GM12878 (cell line): Measurements from ENCODE around the gene TUBB4B. TPM values are rescaled to one million over a fixed set of nuclear protein-coding genes. Genes with fewer than 3 reads are reported as not detected.

Experiments
- ATAC-seq: fragments of 200-7000 bp; cut with Tn5 transposase; 3 replicates; pipeline ENCODE4 v1.9.1; 2020; ENCODE audit warnings: mild to moderate bottlenecking, moderate library complexity
- BruUV-seq: library from RNA; stranded (reverse); fragments of 400-500 nt; replicated peaks from 2 replicates; lab custom pipeline; 2021; lab: Mats Ljungman, UMichigan
- CTCF ChIA-PET: fragments of 300-600 bp; sonication (Branson Sonifier 250); formaldehyde crosslinking; extraction: SDS; loops from one replicate; lab custom pipeline; 2021; ENCODE audit warnings: inconsistent platforms; lab: Yijun Ruan, JAX
- POLR2A ChIA-PET: fragments of 350-600 bp; formaldehyde crosslinking; extraction: SDS; loops from one replicate; lab custom pipeline; 2021; ENCODE audit warnings: inconsistent platforms; lab: Charles Lee
- RAD21 ChIA-PET: fragments of 300-600 bp; sonication (Branson Sonifier 250); formaldehyde crosslinking; loops from one replicate; lab custom pipeline; 2023; ENCODE audit warnings: antibody characterized with exemption; ENCODE audit not compliant: unreplicated experiment; lab: Charles Lee
- SMC1A ChIA-PET: fragments of 300-600 bp; sonication (Branson Sonifier 250); formaldehyde crosslinking; loops from one replicate; lab custom pipeline; 2023; ENCODE audit not compliant: unreplicated experiment, uncharacterized antibody; lab: Charles Lee
- DNase-seq: peaks from one replicate; pipeline ENCODE4 v3.0.0-alpha.2; 2011; ENCODE audit warnings: low read depth, low spot score
- FAIRE-seq: peaks from 3 replicates; lab custom pipeline; 2011; peaks lifted over from hg19 to GRCh38; lab: Jason Lieb, UNC
- H2AFZ ChIP-seq: 2 replicates; pipeline ENCODE4 v1.6.0; 2011; ENCODE audit warnings: low read depth, low read length, control low read depth; ENCODE audit not compliant: control insufficient read depth
- H3K27ac ChIP-seq: 2 replicates; pipeline ENCODE4 v1.5.1; 2011; ENCODE audit warnings: control low read depth; ENCODE audit not compliant: control insufficient read depth, insufficient read depth
- H3K27me3 ChIP-seq, 2 experiments: replicated peaks in 1 of 2; 2 replicates each; pipeline versions ENCODE4 v1.6.0 to v1.6.1; 2011; ENCODE audit warnings: low read length in 1 of 2; ENCODE audit not compliant: control insufficient read depth in 2 of 2, insufficient read depth in 2 of 2
- H3K36me3 ChIP-seq, 2 experiments: 2 replicates each; pipeline ENCODE4 v1.5.1; 2011; ENCODE audit warnings: low read length in 1 of 2; ENCODE audit not compliant: control insufficient read depth in 2 of 2, insufficient read depth in 2 of 2
- H3K4me1 ChIP-seq: 2 replicates; pipeline ENCODE4 v1.6.1; 2011; ENCODE audit warnings: mild to moderate bottlenecking, low read length, moderate library complexity, mixed read lengths; ENCODE audit not compliant: control insufficient read depth, insufficient read depth
- H3K4me2 ChIP-seq: 2 replicates; pipeline ENCODE4 v1.6.0; 2011; ENCODE audit warnings: control low read depth; ENCODE audit not compliant: control insufficient read depth, insufficient read depth
- H3K4me3 ChIP-seq: fragments of 200-600 bp; sonication (generic); 2 replicates; pipeline ENCODE4 v1.5.1; 2016
- H3K79me2 ChIP-seq: 2 replicates; pipeline ENCODE4 v1.6.0; 2011; ENCODE audit warnings: low read length; ENCODE audit not compliant: control insufficient read depth, insufficient read depth
- H3K9ac ChIP-seq: 2 replicates; pipeline ENCODE4 v1.8.0; 2011; ENCODE audit warnings: low read length, control low read depth, mixed read lengths; ENCODE audit not compliant: control insufficient read depth, insufficient read depth
- H3K9me3 ChIP-seq: replicated peaks from 3 replicates; pipeline ENCODE4 v1.5.1; 2011; ENCODE audit warnings: mild to moderate bottlenecking, low read length; ENCODE audit not compliant: control insufficient read depth, insufficient read depth
- H4K20me1 ChIP-seq: 2 replicates; pipeline ENCODE4 v1.6.0; 2011; ENCODE audit not compliant: control insufficient read depth, insufficient read depth
- BACH1 ChIP-seq: fragments of 450-650 bp; IDR thresholded peaks from 2 replicates; pipeline ENCODE4 v1.6.1; 2017; ENCODE audit warnings: mild to moderate bottlenecking, borderline replicate concordance
- BCLAF1 ChIP-seq: fragments of 450-650 bp; IDR thresholded peaks from 2 replicates; pipeline ENCODE4 v1.6.1; 2017; ENCODE audit warnings: antibody characterized with exemption, mild to moderate bottlenecking, moderate library complexity
- BMI1 ChIP-seq: fragments of 450-650 bp; IDR thresholded peaks from 2 replicates; pipeline ENCODE4 v1.6.1; 2016; ENCODE audit warnings: mild to moderate bottlenecking, moderate library complexity, borderline replicate concordance
- EGR1 ChIP-seq, 2 experiments: IDR thresholded peaks; 1 replicate in 1 of 2; 2 replicates in 1 of 2; pipeline ENCODE4 v1.6.1; 2011 to 2012; ENCODE audit warnings: low read depth in 2 of 2, low read length in 2 of 2, borderline replicate concordance in 1 of 2, mild to moderate bottlenecking in 1 of 2, moderate library complexity in 1 of 2
- FOS ChIP-seq: IDR thresholded peaks from 3 replicates; pipeline ENCODE4 v1.6.1; 2011; ENCODE audit warnings: borderline replicate concordance; ENCODE audit not compliant: insufficient read length; ENCODE audit errors: extremely low read depth
- HDAC6 ChIP-seq: fragments of 200-600 bp; sonication (generic); IDR thresholded peaks from one replicate; pipeline ENCODE4 v1.8.0; 2017; ENCODE audit warnings: antibody characterized with exemption; ENCODE audit not compliant: unreplicated experiment
- HDGF ChIP-seq: fragments of 450-650 bp; IDR thresholded peaks from 2 replicates; pipeline ENCODE4 v1.6.1; 2016; ENCODE audit warnings: antibody characterized with exemption
- KAT2A ChIP-seq: conservative IDR thresholded peaks from 2 replicates; pipeline ENCODE4 v1.6.1; 2011; ENCODE audit warnings: low read depth, low read length; ENCODE audit not compliant: control insufficient read depth
- MXI1 ChIP-seq: fragments of 150-350 bp; IDR thresholded peaks from 2 replicates; pipeline ENCODE4 v1.6.1; 2011; ENCODE audit warnings: low read depth, mild to moderate bottlenecking, inconsistent platforms, low read length, improper control_type of control experiment
- NBN ChIP-seq: fragments of 450-650 bp; IDR thresholded peaks from 2 replicates; pipeline ENCODE4 v1.6.1; 2016
- NR2F1 ChIP-seq: fragments of 450-650 bp; conservative IDR thresholded peaks from 2 replicates; pipeline ENCODE4 v1.6.1; 2017; ENCODE audit warnings: mild to moderate bottlenecking
- PAX8 ChIP-seq: fragments of 450-650 bp; IDR thresholded peaks from 2 replicates; pipeline ENCODE4 v1.6.1; 2017; ENCODE audit warnings: mild to moderate bottlenecking, moderate library complexity
- PKNOX1 ChIP-seq: fragments of 450-650 bp; IDR thresholded peaks from 2 replicates; pipeline ENCODE4 v1.6.1; 2016; ENCODE audit warnings: mild to moderate bottlenecking
- RELA ChIP-seq: fragments of 450-650 bp; IDR thresholded peaks from 2 replicates; pipeline ENCODE4 v1.8.0; 2014; ENCODE audit warnings: borderline replicate concordance; ENCODE audit not compliant: partially characterized antibody
- RELB ChIP-seq: fragments of 450-650 bp; IDR thresholded peaks from 2 replicates; pipeline ENCODE4 v1.6.1; 2017; ENCODE audit warnings: low read depth, mild to moderate bottlenecking, moderate library complexity
- WGBS: methylation state at CpG from one replicate; pipeline ENCODE4 v1.1.6; 2016; ENCODE audit warnings: low lambda C conversion rate; ENCODE audit not compliant: insufficient replicate concordance, insufficient coverage; ENCODE audit errors: missing lambda C conversion rate; 5-methylcytosine and 5-hydroxymethylcytosine counted together
- in situ Hi-C: fragments of 300-500 bp; cut with MboI; formaldehyde crosslinking; loops from 9 replicates; pipeline ENCODE4 v1.14.3; 2018; ENCODE audit warnings: mixed read lengths
- intact Hi-C: fragments of 100-400 bp; cut with micrococcal nuclease; formaldehyde crosslinking; loops from one replicate; pipeline ENCODE4 v1.14.2; 2022; ENCODE audit not compliant: unreplicated experiment
- polyA plus RNA-seq, 11 experiments: library from polyadenylated mRNA; depleted of rRNA in 4 of 11; unstranded in 6 of 11; stranded (reverse) in 5 of 11; fragments of >200 nt; fragmentation: Nextera tagmentation in 4 of 11; fragmentation: Illumina TruSeq in 1 of 11; extraction: Ambion mirVana in 4 of 11; extraction: Trizol in 1 of 11; gene quantifications; 1 replicate in 1 of 11; 2 replicates in 10 of 11; pipeline versions ENCODE4 v1.2.1 to v1.2.3, GENCODE V29; 2011 to 2016; ENCODE audit warnings: inconsistent platforms in 2 of 11, missing spikeins in 2 of 11, low read depth in 1 of 11
- total RNA-seq, 4 experiments: library from RNA; depleted of rRNA in 3 of 4; stranded (reverse); fragments of >200 nt in 3 of 4; fragmentation: Illumina TruSeq in 1 of 4; extraction: Trizol in 1 of 4; gene quantifications; 2 replicates each; pipeline versions ENCODE4 v1.2.1 to v1.2.3, GENCODE V29; 2013 to 2021

The TUBB4B gene
- total and polyA plus RNA-seq, 10 of the 15 experiments (the other 5 are each of a cell fraction or from before 2014, with no cell fraction given), result 23.0 to 532 (median 254) TPM

GRCh38 chr9:137192859-137193258, 48.2 kb upstream of the TUBB4B start (continued):
- TF ChIP-seq RELB (no peak), MXI1 (no peak), RELA (no peak), NR2F1 (no peak), HDGF (no peak)

- H3K9me3 ChIP-seq, result no peaks in the 10 kb centered on the region
- FAIRE-seq (no peak), DNase-seq (no peak), ATAC-seq (no peak)
- peaks cover 0 to 7% of the 10 kb centered on the region in 2 experiments; a peak in 2 of 4 replicates for H3K36me3 ChIP-seq
- TF ChIP-seq NBN (no peak), BMI1 (no peak), PKNOX1 (no peak), KAT2A (no peak), FOS (no peak), EGR1 (IDR thresholded peaks at IDR 0.05; ENCODE audit: borderline replicate concordance in 1 of 2, low read depth in 2 of 2, low read length in 2 of 2) (no peak), HDAC6 (no peak), BACH1 (no peak), PAX8 (no peak), BCLAF1 (no peak)
- no peak overlapping the region for H3K4me3 ChIP-seq
- WGBS, result 79% methylated on average over 11 of the region's 14 CpGs
- H3K79me2 ChIP-seq, result peaks cover 14% of the 10 kb centered on the region
- BruUV-seq, result no TSS peak
- in situ Hi-C loops (no loop called here), intact Hi-C loops (no loop called here)
- peaks cover 7% of the 10 kb centered on the region for H3K4me1 ChIP-seq
- RAD21 ChIA-PET, result no interaction called here
- no peak overlapping the region for H3K27ac ChIP-seq
- CTCF ChIA-PET, result interaction anchor here (1.1 kb wide), 1 partner anchor 43 kb away, joined by 3 read pairs; no protein-coding TSS in a partner anchor
- SMC1A ChIA-PET, result no interaction called here
- H3K27me3 ChIP-seq, result no peaks in the 10 kb centered on the region
- no peak overlapping the region for H3K4me2 ChIP-seq
- H4K20me1 ChIP-seq, result peaks cover 7% of the 10 kb centered on the region; the same call in 1 of the 2 replicates
- H2AFZ ChIP-seq, result no peak overlapping the region
- POLR2A ChIA-PET, result interaction anchor here (1.9 to 2.8 kb wide), 2 partner anchors 30 to 64 kb away, joined by 5 to 10 read pairs; partner anchors contain the start of gene CYSRT1
- H3K9ac ChIP-seq, result no peak overlapping the region
Observed at GRCh38 chr9:137193771-137194170, 47.3 kb upstream of the TUBB4B start.
